GM19455 (cell line): ENCODE measurements around the gene ANP32B.
A peak's percentile ranks its signal among the peaks of the same experiment; 100 is the strongest.
"Not testable (repeated sequence)": the region's sequence is repeated elsewhere in the genome, so short reads cannot be mapped to it uniquely, and the experiment has no call there.

Source experiments
- ATAC-seq: cut with Tn5 transposase; IDR thresholded peaks from one replicate; pipeline ENCODE4 v1.9.1; 2021; ENCODE audit not compliant: unreplicated experiment

The ANP32B gene

DNA sequence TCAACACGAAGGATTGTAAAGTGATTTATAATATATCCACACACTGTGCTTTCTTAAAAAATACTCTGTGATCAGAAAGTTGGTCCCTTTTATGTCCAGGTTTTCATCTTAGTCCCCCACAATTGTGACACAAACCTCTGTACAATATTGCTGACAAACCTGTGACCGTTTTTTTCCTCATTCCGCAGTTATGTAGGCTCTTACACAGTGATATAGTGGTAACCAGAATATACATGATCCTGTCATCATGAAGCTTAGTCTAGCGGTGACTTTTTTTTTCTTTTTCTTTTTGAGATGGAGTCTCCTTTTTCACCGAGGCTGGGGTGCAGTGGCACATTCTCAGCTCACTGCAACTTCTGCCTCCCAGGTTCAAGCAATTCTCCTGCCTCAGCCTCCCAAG is 8.7 kb downstream of the ANP32B start:
- no peak for ATAC-seq

GRCh38 chr9:97992219-97992618 is 9.1 kb downstream of the ANP32B start:
- no peak for ATAC-seq

- no peak for ATAC-seq
Observed at GRCh38 chr9:97993000-97993399, 9.9 kb downstream of the ANP32B start.

DNA sequence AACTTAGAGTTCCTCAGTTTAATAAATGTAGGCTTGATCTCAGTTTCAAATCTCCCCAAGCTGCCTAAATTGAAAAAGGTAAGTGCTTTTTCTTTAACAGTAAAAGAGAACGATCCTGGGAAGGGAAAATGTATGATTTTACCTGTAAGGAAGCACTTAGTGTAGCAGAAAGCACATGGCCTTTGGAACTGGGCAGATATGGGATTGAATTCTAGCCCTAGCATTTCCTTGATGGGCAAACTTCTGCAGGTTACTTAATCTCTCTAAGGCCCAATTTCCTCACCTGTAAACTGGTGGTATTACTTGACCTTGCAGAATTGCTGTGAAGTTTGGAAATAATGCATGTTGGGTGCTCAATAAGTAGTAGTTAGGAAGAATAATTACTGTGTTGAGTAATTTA is 11.6 kb downstream of the ANP32B start:
- no peak for ATAC-seq

- ATAC-seq, result not testable (repeated sequence)
Observed at GRCh38 chr9:97996676-97997075, 13.5 kb downstream of the ANP32B start.

GRCh38 chr9:97997330-97998276 is 14.5 kb downstream of the ANP32B start:
- ATAC-seq, result no peak

DNA sequence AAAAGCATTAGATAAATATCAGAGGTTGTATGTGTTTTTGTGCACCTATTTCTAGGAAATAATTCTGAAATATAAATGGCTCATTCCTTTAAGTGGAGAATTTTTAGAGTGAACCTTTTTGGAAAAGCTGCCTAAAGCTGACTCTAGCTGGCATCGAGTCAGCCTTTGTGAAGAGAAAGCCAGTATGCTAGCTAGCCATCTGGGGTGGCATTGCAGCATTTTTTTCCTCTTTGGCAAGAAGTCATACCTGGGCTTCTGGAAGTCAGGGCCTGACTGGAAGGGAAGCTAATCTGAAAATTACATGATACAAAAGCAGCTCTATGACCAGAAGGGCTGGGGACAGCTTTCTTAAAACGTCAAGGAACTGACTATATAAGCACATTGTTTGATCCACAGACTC is 19.7 kb downstream of the ANP32B start:
- no peak for ATAC-seq

DNA sequence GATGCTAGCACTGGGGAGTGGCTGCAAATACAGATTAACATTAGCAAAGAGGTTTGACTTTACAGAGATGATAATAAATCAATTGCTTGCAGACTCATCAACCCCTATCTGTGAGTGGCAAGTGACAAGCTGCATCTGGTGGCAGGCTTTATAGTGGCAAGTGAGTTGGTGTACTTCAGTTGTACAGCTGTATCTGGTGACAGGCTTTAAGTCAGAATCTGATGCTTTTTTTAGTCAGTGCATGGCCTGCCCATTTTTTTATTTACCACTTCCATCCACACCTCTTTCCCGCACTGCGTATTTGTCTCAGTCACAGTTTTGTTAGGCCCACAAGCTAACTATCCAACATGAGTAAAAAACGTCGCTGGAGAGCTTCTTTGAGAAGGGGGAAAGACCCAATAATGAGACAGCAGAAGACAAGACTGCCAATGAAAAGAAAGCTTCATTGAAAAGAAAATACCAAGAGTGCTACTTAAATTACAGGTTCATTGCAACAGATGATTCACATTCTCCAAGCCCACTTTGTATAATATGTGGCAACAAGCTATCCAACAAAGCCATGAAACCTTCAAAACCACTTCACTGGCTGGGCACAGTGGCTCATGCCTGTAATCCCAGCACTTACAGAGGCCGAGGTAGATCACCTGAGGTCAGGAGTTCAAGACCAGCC is 23.1 kb downstream of the ANP32B start:
- ATAC-seq, result no peak

DNA sequence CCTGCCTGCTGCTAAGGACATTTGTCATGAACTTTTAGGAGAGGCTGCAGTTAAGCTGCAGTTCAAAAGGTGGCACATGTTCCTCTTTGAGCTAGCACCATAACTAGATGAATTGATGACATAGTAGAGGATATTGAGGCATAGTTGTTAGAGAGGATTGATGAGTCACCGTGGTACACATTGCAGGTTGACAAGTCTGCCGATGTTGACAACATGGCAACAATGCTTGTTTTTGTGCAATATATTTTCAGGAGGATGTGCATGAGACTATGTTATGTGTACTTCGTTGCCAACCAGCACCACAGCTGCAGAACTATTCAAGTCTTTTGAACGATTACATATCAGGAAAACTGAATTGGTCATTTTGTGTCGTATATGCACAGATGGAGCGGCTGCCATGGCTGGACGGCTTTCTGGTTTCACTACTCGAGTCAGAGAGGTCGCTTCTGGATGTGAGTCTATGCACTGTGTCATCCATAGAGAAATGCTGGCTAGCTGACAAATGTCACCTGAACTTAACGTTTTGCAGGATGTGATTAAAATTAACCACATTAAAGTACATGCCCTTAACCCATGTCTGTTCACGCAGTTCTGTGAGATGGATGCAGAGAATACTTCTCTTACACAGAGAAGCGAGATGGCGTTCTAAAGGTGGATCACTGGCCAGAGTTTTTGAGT is 24.2 kb downstream of the ANP32B start:
- ATAC-seq, result no peak

- ATAC-seq, result no peak
Observed at GRCh38 chr9:98008764-98009163, 25.6 kb downstream of the ANP32B start.

DNA sequence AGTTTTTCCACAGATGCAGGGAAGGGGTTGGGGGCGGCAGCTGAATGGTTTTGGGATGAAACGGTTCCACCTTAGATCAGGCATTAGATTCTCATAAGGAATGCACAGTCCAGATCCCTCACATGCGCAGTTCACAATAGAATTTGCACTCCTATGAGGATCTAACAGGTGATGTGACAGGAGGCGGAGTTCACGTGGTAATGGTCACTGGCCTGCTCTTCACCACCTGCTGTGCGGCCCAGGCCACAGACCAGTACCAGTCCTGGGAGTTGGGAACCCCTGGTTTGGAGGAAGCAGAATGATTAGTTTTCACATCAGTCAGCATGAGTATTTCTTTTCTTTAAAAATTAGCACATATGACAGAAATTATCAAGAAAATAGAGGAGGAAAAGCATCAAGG is 26.3 kb downstream of the ANP32B start:
- no peak for ATAC-seq

- ATAC-seq, result no peak
Observed at GRCh38 chr9:98009936-98010335, 26.8 kb downstream of the ANP32B start.

- peak; percentile 87 for ATAC-seq
Observed at GRCh38 chr9:98010445-98010844, 27.3 kb downstream of the ANP32B start.

GRCh38 chr9:98011122-98011521 is 28.0 kb downstream of the ANP32B start:
- no peak for ATAC-seq

DNA sequence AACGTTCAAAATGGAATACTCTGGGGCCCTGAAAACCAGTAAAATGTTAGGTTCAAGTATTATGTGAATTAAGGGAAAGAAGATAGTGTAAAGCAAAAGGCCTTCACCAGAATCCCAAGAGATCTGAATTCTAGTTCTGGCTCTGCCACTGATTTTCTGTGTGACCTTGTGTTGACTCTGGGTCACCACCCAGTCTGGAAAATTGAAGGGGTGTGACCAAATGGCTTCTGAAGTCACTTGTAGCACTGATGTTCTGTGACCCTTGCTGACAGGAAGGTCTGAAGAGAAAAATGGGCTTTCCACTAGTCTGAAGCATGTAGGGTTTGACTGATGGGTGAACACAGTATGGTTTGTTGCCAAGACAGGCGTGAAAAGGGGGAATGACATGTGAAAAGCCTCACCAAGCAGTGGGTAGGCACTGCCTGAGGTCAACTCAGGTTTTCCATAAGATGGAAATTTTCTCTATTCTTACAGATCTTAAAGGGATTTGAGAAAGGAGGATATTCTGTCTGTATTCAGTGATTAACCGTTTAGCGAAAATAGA is 33.1 kb downstream of the ANP32B start:
- ATAC-seq, result no peak

GRCh38 chr9:98017306-98017705 is 34.2 kb downstream of the ANP32B start:
- no peak for ATAC-seq

GRCh38 chr9:98018347-98018746 is 35.2 kb downstream of the ANP32B start:
- no peak for ATAC-seq

DNA sequence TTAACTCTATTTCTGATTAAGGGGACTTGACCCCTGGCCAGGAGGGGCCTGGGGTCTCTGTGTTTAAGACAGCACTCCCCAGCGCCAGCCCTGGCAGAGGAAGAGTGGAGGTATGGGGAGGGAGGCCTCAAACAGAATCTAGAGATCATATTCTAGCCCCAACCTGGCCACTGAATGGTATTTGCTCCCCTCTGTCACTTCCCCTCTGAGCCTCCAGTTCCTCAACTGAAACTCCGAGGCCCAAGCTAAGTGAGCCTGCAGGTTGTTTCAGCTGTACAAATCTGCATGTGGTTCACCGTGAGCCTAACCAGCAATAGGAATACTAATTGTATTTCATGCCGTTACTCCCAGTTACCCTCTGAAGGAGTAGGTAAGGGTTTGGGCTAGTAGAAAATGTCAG is 36.0 kb downstream of the ANP32B start:
- ATAC-seq, result no peak

- not testable (repeated sequence) for ATAC-seq
Observed at GRCh38 chr9:98019869-98020268, 36.7 kb downstream of the ANP32B start.

- no peak for ATAC-seq
Observed at GRCh38 chr9:98020476-98021145, 37.5 kb downstream of the ANP32B start.
